ENCODE results near the gene RTTN. TPM values are rescaled to one million over a fixed set of nuclear protein-coding genes. Genes with fewer than 3 reads are reported as not detected.
"Not testable (repeated sequence)": the region's sequence is repeated elsewhere in the genome, so short reads cannot be mapped to it uniquely, and the experiment has no call there.

RTTN gene
- total RNA-seq, 2 donors from 2014 or later = 13.0 to 20.1 TPM

DNA sequence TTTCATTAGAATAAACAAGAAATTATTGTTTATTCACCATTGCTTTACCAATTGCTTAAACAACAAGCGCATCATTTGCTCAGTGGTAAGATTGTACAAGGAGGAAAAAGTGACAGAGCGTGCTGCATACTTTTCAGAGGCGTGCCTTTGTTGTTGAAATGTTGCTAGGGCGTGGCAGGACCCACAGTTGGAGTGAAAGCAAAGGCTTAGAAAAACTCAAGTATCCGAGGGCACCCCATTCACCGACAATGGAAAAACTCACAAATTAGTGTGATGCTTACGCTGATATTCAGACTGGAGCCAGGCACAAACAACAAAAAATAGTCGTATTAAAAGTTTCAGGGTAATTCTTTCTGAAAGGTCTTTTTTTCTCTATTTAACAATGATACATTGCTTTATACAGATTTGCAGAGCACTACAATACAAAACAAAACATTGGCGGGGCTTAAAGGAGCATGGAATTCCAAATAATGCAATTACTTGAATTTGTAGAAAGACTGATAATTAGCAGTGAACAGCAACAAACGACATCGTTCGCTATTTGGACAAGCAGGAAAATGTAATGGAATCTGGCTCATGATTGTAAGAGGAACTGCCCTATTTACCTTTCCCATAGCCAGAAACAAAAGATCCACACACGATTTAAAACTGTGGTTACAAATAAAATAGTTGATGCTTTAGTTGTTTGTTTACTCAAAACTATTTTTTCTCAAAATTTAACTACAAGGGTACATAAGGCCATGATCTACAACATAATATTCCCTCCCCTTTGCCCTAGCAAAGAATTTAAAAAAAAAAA lies 37.8 kb upstream of the RTTN start:
- Histone ChIP-seq H3K9me3 (no peaks in the 10 kb centered on the region), H3K36me3 (replicated peaks in 1 of 2; ENCODE audit: insufficient read depth in 1 of 2, low read depth in 2 of 2) (no peaks in the 10 kb centered on the region), H3K4me3 (no peak overlapping the region), H3K27me3 (no peaks in the 10 kb centered on the region), H3K27ac (no peak overlapping the region), H3K4me1 (no peaks in the 10 kb centered on the region)
- TF ChIP-seq, protein P1, sequence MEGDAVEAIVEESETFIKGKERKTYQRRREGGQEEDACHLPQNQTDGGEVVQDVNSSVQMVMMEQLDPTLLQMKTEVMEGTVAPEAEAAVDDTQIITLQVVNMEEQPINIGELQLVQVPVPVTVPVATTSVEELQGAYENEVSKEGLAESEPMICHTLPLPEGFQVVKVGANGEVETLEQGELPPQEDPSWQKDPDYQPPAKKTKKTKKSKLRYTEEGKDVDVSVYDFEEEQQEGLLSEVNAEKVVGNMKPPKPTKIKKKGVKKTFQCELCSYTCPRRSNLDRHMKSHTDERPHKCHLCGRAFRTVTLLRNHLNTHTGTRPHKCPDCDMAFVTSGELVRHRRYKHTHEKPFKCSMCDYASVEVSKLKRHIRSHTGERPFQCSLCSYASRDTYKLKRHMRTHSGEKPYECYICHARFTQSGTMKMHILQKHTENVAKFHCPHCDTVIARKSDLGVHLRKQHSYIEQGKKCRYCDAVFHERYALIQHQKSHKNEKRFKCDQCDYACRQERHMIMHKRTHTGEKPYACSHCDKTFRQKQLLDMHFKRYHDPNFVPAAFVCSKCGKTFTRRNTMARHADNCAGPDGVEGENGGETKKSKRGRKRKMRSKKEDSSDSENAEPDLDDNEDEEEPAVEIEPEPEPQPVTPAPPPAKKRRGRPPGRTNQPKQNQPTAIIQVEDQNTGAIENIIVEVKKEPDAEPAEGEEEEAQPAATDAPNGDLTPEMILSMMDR (IDR thresholded peaks at IDR 0.05) = no peak
- no peak for TF ChIP-seq POLR2A (IDR thresholded peaks at IDR 0.05)
- DNase-seq = no peak
- no peak for ATAC-seq
- intact Hi-C loops (cut with DNase I) = no loop called here
- 32 to 38% methylated on average over 13 of the region's 13 CpGs for WGBS, 2 donors

DNA sequence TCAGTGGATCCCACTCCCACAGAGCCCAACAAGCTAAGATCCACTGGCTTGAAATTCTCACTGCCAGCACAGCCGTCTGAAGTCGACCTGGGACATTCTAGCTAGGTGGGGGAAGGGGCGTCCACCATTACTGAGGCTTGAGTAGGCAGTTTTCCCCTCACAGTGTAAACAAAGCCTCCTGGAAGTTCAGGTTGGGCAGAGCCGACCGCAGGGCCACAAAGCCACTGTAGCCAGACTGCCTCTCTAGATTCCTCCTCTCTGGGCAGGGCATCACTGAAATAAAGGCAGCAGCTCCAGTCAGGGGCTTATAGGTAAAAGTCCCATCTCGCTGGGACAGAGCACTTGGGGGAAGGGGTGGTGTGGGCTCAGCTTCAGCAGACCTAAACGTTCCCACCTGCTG lies 31.4 kb upstream of the RTTN start:
- ATAC-seq; intact Hi-C loops (cut with DNase I); H3K4me3 ChIP-seq; H3K9me3 ChIP-seq; DNase-seq; H3K36me3 ChIP-seq (replicated peaks in 1 of 2; ENCODE audit: insufficient read depth in 1 of 2, low read depth in 2 of 2); H3K27me3 ChIP-seq; H3K4me1 ChIP-seq; H3K27ac ChIP-seq: not testable (repeated sequence)
- 0 to 27% methylated on average over 1 to 7 of the region's 7 CpGs for WGBS, 2 donors

DNA sequence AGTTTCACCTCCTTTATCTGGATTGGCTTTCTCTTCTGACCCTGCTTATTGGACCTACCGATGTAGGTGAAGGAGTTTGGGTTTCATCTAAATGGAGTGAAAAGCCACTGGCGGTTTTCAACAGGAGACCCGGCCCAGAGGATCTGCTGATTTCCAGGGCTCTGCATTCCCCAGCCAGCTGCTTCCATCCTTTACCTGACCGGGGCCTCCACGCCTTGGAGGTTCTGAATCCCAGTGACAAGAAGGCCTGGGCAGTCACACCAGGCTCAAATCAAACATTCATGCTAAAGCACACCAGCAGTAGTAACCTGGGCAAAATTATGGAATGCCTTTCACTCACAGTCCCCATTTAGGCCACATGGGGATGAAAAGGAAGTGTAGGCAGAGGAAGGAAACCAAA lies 30.0 kb upstream of the RTTN start:
- intact Hi-C loops (cut with DNase I) = no loop called here
- DNase-seq (no peak), ATAC-seq (no peak)
- no peak for TF ChIP-seq POLR2A (IDR thresholded peaks at IDR 0.05)
- TF ChIP-seq, protein P1 (IDR thresholded peaks at IDR 0.05) = no peak
- Histone ChIP-seq H3K9me3 (no peaks in the 10 kb centered on the region), H3K36me3 (replicated peaks in 1 of 2; ENCODE audit: insufficient read depth in 1 of 2, low read depth in 2 of 2) (no peaks in the 10 kb centered on the region), H3K27me3 (no peaks in the 10 kb centered on the region), H3K4me3 (no peak overlapping the region), H3K4me1 (no peaks in the 10 kb centered on the region), H3K27ac (no peak overlapping the region)
- 66 to 80% methylated on average over 4 to 5 of the region's 5 CpGs for WGBS, 2 donors

DNA sequence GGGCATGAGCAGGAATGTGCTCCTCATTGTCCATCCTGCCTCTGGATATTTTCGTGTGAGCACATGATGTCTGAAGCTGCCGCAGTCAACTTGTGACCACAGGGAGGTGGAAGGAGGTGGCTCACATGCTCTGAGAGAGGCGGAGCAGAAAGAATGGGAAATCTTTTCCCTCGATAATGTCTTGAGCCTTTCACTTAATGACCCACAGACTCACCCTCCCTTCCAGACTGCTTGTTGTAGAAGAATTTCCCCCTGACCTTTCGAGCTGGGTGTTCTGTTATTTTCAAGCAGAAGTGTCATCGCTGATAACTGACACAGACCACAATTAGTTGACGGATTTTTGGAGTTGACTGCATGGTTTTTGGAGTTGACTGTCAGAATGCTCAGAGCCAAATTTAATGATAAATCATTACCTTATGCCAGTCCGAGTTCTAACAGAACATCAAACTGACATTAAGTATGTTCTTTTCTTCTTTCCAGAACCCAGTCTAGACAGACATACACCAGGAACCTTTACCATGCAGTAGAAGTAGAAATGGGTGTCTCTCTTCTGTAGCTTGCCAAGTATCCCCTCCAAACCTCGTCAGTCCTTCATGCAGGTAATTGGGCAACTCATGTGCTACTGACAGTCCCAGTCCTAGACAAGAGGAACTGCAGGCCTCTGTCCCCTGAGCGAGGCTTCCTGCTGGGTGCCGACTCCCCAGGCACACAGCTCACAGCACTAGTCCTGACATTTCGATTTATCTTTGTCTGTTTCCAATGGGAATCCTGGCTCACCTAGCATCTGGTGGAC lies 29.4 kb upstream of the RTTN start:
- TF ChIP-seq, protein P1 (IDR thresholded peaks at IDR 0.05) = no peak
- no peak for TF ChIP-seq POLR2A (IDR thresholded peaks at IDR 0.05)
- no peaks in the 10 kb centered on the region for H3K4me1 ChIP-seq
- 56 to 63% methylated on average over 12 of the region's 12 CpGs for WGBS, 2 donors
- H3K9me3 ChIP-seq = no peaks in the 10 kb centered on the region
- H3K4me3 ChIP-seq = no peak overlapping the region
- no peak overlapping the region for H3K27ac ChIP-seq
- no peak for DNase-seq
- H3K36me3 ChIP-seq (replicated peaks in 1 of 2; ENCODE audit: insufficient read depth in 1 of 2, low read depth in 2 of 2) = no peaks in the 10 kb centered on the region
- no peak for ATAC-seq
- no peaks in the 10 kb centered on the region for H3K27me3 ChIP-seq
- intact Hi-C loops (cut with DNase I) = no loop called here

DNA sequence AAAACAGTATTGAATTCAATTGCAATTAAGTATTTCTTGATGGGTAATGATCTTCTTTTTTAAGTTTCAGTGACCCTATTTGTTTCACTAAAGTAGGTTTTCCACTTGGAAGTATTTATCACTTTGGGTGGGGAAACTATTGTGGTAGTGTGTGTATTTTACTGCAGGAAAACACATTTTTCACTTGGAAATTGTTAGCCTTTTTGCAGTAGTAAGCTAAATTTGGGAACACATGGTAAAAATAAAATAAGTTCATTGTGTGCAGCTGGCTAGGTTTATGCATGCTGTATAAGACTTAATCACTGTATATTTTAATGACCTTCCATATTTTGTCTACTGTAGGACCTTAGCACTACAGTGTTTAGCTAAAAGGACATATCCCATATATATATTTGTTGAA lies 28.5 kb upstream of the RTTN start:
- Histone ChIP-seq H3K27ac (no peak overlapping the region), H3K27me3 (no peaks in the 10 kb centered on the region), H3K9me3 (no peaks in the 10 kb centered on the region), H3K4me1 (no peaks in the 10 kb centered on the region), H3K4me3 (no peak overlapping the region), H3K36me3 (replicated peaks in 1 of 2; ENCODE audit: insufficient read depth in 1 of 2, low read depth in 2 of 2) (no peaks in the 10 kb centered on the region)
- intact Hi-C loops (cut with DNase I) = no loop called here
- ATAC-seq (no peak), DNase-seq (no peak)
- TF ChIP-seq, protein P1 (IDR thresholded peaks at IDR 0.05) = no peak
- no peak for TF ChIP-seq POLR2A (IDR thresholded peaks at IDR 0.05)

Measured in body of pancreas (tissue), 4 donors.